Stimulated activated CD8-positive, alpha-beta memory T cell treated with anti-CD3 and anti-CD28 coated beads, Interleukin-2, amount 100 ng/mL, for 1 hour (primary cell): Measurements from ENCODE around the gene CEACAM8.
"Not testable (repeated sequence)": the region's sequence is repeated elsewhere in the genome, so short reads cannot be mapped to it uniquely, and the experiment has no call there.

ENCODE experiments used
- DNase-seq, 2 donors: peaks; one replicate each; pipeline ENCODE4 v3.0.0-alpha.2; 2020; ENCODE audit warnings: low read depth in 2 of 2

The CEACAM8 gene

GRCh38 chr19:42544146-42544545 lies 50.6 kb downstream of the CEACAM8 start:
- DNase-seq: no peak

DNA sequence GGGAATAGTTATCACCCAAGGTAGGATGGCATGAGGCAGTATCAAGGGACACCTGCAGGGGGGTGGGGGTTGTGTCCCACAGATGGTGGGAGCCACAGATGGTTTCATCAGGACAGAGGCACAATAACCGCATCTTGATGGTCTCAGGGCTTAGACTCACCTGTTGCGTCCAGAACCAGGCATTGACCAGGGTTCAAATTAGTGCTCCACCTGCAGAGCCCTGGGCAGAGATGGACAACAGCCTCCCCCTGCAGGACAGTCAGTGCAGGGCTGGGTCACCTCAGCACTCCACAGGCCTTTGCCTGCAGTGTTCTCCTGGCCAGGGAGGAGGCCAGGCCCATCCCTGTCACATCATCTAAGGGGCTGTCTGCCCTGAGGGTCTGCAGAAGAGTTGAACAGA lies 51.9 kb downstream of the CEACAM8 start:
- DNase-seq: no peak

GRCh38 chr19:42540071-42540553 lies 54.6 kb downstream of the CEACAM8 start:
- DNase-seq: no peak

GRCh38 chr19:42538841-42539709 lies 55.6 kb downstream of the CEACAM8 start:
- no peak for DNase-seq

- not testable (repeated sequence) for DNase-seq
Observed at GRCh38 chr19:42535276-42535675, 59.4 kb downstream of the CEACAM8 start.

GRCh38 chr19:42534391-42534790 lies 60.3 kb downstream of the CEACAM8 start:
- no peak for DNase-seq

- no peak for DNase-seq
Observed at GRCh38 chr19:42532891-42533290, 61.8 kb downstream of the CEACAM8 start.

GRCh38 chr19:42531313-42531712 lies 63.4 kb downstream of the CEACAM8 start:
- DNase-seq: no peak
